Islet precursor cell (in vitro differentiated cells): Measurements from ENCODE around the gene JMJD4.

Source experiments
- DNase-seq: peaks from one replicate; pipeline ENCODE4 v3.0.0-alpha.2; 2018

Gene JMJD4

DNA sequence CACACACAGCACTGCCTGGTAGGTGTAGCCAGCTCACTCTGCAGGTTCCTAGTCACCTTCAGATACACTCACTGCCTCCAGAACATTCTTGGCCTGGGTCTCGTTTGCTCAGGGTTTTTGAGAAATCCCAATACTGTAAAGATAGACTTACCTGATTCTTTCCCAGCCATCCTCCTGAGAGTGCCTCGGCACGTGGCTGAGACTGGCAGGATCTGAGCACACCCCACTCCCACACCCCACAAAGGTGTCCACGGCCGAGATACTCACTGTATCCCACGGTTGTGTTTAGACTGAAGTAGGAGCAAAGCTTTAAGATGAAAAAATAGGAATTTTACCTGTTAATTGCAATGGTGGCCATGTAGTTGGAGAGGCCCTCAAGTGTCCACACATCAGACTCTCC, 33.5 kb upstream of the JMJD4 start:
- DNase-seq, result no peak

DNA sequence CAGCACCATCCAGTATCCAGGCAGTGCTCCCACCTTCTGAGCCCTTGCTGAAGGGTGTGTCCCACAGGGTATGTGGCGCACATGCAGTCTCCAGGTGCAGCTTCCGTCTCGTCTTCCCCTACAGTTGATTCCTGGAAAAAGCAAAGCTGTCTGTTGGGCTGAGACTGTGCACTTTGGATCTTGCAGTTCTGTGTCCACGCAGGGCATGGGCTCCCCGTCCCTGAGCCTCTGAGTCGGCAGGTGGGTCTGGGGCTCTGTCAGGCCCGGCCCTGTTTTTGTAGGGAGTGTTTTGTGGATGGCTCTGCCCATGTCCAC, 33.0 kb upstream of the JMJD4 start:
- no peak for DNase-seq

- DNase-seq, result no peak
Measured at GRCh38 chr1:227767401-227768124, 32.5 kb upstream of the JMJD4 start.

GRCh38 chr1:227766653-227767277, 31.7 kb upstream of the JMJD4 start:
- no peak for DNase-seq

- peak; percentile 86 for DNase-seq
Measured at GRCh38 chr1:227766015-227766634, 31.0 kb upstream of the JMJD4 start.

GRCh38 chr1:227765261-227766014, 30.3 kb upstream of the JMJD4 start:
- no peak for DNase-seq

GRCh38 chr1:227764019-227764391, 28.9 kb upstream of the JMJD4 start:
- peak; percentile 98 for DNase-seq

GRCh38 chr1:227763246-227764018, 28.3 kb upstream of the JMJD4 start:
- DNase-seq, result no peak

- peak; percentile 95 for DNase-seq
Measured at GRCh38 chr1:227762231-227762911, 27.3 kb upstream of the JMJD4 start.

DNA sequence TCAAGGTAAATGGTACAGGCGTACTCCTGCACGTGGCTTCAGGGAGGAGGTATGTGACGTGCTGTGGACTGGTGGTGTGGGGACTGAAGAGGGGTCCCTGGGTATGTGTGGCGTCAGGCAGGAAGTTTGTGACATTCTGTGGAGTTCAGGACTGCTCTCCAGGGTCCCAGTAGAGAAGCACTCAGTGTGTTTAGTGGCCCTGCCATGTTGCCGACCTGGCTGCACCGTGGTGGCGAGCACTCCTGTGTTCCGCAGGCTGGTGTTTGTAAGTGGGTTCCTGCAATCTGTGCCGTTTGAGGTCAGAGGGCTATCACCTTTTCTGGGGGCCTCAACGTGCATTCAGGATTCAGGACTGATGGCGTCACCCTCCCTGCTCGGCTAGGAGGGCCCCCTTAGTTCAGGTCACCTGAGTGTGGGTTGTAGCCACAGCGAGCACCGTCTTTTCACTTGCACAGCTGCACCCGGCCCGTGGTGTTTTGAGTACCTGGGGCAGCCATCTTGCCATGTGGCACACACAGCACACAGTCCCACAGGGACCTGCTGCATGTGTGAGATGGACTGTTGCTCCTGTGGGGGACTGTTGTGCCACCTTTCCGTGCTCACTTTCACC, 26.6 kb upstream of the JMJD4 start:
- no peak for DNase-seq

- no peak for DNase-seq
Measured at GRCh38 chr1:227760377-227760776, 25.3 kb upstream of the JMJD4 start.

- peak; percentile 94 for DNase-seq
Measured at GRCh38 chr1:227759341-227760300, 24.5 kb upstream of the JMJD4 start.

DNA sequence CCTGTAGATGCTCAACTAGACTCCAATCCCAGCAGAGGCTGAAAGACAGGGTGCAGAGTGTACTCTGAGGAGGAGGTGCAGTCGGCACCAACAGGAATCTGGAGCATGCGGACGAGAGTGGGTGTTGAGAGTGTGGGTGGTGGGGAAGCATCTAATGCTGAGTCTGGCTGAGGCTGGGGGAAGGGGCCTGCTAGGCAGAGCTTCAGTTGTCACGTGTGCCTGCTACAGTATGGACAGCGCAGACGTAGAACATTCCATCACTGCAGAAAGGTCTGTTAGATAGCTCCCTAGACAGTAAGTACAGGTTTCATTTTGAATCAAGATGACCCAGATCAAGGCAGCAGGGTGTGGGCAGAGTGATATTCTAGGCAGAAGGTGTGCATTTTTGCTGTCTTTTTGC, 23.3 kb upstream of the JMJD4 start:
- DNase-seq, result peak; percentile 69

- no peak for DNase-seq
Measured at GRCh38 chr1:227757781-227758180, 22.7 kb upstream of the JMJD4 start.

GRCh38 chr1:227756172-227756959, 21.3 kb upstream of the JMJD4 start:
- DNase-seq, result no peak

DNA sequence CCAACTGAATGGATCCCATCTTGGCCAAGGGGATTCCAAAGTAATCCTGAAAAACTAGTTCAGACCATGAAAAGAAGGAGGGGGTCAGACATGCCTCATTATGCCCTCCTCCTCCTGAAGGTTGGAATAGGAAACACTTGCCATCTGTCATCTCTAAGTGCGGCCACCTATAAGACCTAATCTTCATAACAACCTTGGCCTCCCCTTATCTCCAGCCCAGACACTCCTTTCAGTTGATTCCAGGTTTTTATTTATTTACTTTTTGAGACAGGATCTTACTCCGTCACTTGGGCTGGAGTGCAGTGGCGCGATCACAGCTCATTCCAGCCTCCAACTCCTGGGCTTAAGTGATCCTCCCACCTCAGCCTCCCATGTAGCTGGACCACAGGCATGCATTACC, 19.9 kb upstream of the JMJD4 start:
- DNase-seq, result no peak

GRCh38 chr1:227753999-227754711, 19.1 kb upstream of the JMJD4 start:
- DNase-seq, result no peak

DNA sequence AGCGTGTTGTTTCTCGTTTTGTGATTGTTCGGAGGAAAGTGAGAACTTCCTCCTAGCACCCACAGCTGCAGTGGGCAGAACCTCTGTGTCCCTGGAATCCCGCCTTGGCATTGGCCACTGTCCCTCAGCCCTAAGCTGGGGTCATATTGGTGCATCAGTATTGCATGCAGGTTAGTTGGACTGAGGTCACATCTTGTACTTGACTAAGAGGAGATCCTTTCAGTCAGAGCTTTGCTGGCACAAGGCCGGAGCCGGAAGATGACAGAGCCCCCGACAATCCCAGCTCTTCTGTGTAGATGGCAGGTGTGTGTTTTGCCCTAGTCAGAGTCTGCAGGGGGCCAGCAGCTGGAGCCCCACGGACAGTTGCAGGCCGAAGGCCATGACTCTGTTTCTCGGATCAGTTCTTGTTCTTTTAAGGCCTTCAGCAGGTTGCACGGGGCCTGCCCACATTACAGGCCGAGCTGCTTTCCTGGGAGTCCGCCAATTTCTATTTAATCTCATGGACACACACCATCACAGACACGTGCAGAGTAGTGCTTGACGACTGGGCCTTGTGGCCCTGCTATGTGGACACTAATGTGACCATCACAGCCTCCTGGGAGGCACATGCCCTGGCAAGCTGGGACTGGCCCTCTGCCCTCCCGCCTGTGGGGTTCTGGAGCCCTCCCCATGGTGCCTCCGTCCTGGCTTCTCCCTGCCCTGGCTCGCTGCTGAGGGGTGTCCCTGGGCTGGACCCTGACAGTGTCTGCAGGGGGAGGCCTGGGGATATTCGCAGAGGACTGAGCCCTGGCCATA, 15.0 kb upstream of the JMJD4 start:
- no peak for DNase-seq
